ENCODE measurements around the gene PRODH2. TPM values are rescaled to one million over a fixed set of nuclear protein-coding genes. Genes with fewer than 3 reads are reported as not detected.

PRODH2 gene
- total RNA-seq, 1 experiment from 2014 or later, result not detected

DNA sequence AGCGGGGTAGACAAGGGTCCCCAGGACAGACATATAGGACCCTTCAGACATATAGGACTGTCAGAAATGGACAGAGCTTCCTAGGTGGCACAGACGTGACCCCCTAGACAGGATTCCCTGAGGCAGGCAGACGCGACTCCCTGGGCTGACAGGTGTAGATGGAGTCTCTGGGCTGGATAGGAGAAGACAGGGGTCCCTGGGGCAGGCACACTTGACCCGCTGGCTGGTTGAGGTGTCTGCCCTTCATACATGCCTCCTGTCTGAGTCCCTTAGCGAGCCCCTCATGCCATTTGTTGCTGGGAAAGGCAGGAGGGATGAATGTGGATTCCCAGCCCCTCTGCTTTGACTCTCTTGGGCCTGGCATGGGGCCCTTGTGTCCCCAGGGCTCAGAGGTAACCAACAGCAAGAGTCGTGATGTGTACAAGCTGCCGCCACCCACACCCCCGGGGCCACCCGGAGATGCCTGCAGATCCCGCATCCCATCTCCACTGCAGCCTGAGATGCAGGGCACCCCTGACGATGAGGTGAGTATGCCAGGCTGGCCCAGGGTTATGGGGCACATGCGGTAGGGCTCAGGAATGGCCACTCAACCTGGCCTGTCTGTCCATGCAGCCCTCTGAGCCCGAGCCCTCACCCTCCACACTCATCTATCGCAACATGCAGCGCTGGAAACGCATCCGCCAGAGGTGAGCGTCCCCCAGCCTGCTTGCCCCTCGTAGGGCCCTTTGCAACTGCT is 58.8 kb downstream of the PRODH2 start:
- Mint-ChIP-seq H3K27ac (no peak overlapping the region), H3K27me3 (ENCODE audit: low read depth) (peaks cover 23% of the 10 kb centered on the region), H3K4me3 (no peak overlapping the region), H3K4me1 (peaks cover 15% of the 10 kb centered on the region), H3K36me3 (no peaks in the 10 kb centered on the region), H3K9me3 (no peaks in the 10 kb centered on the region)
- ATAC-seq (no peak), DNase-seq (ENCODE audit: low spot score) (no peak)
- no peak for TF ChIP-seq NFE2L1 (CRISPR knock-in tag; IDR thresholded peaks at IDR 0.05)
- TF ChIP-seq, protein P1, sequence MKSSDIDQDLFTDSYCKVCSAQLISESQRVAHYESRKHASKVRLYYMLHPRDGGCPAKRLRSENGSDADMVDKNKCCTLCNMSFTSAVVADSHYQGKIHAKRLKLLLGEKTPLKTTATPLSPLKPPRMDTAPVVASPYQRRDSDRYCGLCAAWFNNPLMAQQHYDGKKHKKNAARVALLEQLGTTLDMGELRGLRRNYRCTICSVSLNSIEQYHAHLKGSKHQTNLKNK (CRISPR knock-in tag; IDR thresholded peaks at IDR 0.05), result no peak
- TF ChIP-seq, protein P2, sequence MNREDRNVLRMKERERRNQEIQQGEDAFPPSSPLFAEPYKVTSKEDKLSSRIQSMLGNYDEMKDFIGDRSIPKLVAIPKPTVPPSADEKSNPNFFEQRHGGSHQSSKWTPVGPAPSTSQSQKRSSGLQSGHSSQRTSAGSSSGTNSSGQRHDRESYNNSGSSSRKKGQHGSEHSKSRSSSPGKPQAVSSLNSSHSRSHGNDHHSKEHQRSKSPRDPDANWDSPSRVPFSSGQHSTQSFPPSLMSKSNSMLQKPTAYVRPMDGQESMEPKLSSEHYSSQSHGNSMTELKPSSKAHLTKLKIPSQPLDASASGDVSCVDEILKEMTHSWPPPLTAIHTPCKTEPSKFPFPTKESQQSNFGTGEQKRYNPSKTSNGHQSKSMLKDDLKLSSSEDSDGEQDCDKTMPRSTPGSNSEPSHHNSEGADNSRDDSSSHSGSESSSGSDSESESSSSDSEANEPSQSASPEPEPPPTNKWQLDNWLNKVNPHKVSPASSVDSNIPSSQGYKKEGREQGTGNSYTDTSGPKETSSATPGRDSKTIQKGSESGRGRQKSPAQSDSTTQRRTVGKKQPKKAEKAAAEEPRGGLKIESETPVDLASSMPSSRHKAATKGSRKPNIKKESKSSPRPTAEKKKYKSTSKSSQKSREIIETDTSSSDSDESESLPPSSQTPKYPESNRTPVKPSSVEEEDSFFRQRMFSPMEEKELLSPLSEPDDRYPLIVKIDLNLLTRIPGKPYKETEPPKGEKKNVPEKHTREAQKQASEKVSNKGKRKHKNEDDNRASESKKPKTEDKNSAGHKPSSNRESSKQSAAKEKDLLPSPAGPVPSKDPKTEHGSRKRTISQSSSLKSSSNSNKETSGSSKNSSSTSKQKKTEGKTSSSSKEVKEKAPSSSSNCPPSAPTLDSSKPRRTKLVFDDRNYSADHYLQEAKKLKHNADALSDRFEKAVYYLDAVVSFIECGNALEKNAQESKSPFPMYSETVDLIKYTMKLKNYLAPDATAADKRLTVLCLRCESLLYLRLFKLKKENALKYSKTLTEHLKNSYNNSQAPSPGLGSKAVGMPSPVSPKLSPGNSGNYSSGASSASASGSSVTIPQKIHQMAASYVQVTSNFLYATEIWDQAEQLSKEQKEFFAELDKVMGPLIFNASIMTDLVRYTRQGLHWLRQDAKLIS (CRISPR knock-in tag; IDR thresholded peaks at IDR 0.05; ENCODE audit: borderline replicate concordance), result no peak
- TF ChIP-seq, protein P3, sequence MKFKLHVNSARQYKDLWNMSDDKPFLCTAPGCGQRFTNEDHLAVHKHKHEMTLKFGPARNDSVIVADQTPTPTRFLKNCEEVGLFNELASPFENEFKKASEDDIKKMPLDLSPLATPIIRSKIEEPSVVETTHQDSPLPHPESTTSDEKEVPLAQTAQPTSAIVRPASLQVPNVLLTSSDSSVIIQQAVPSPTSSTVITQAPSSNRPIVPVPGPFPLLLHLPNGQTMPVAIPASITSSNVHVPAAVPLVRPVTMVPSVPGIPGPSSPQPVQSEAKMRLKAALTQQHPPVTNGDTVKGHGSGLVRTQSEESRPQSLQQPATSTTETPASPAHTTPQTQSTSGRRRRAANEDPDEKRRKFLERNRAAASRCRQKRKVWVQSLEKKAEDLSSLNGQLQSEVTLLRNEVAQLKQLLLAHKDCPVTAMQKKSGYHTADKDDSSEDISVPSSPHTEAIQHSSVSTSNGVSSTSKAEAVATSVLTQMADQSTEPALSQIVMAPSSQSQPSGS (CRISPR knock-in tag; IDR thresholded peaks at IDR 0.05; ENCODE audit: borderline replicate concordance, low read depth), result no peak
- no peak for TF ChIP-seq ZNF219 (CRISPR knock-in tag; IDR thresholded peaks at IDR 0.05; ENCODE audit: borderline replicate concordance)
- TF ChIP-seq JAZF1 (CRISPR knock-in tag; IDR thresholded peaks at IDR 0.05), result no peak
- TF ChIP-seq, protein P4, sequence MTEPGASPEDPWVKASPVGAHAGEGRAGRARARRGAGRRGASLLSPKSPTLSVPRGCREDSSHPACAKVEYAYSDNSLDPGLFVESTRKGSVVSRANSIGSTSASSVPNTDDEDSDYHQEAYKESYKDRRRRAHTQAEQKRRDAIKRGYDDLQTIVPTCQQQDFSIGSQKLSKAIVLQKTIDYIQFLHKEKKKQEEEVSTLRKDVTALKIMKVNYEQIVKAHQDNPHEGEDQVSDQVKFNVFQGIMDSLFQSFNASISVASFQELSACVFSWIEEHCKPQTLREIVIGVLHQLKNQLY (CRISPR knock-in tag; IDR thresholded peaks at IDR 0.05), result no peak
- TF ChIP-seq, protein P5, sequence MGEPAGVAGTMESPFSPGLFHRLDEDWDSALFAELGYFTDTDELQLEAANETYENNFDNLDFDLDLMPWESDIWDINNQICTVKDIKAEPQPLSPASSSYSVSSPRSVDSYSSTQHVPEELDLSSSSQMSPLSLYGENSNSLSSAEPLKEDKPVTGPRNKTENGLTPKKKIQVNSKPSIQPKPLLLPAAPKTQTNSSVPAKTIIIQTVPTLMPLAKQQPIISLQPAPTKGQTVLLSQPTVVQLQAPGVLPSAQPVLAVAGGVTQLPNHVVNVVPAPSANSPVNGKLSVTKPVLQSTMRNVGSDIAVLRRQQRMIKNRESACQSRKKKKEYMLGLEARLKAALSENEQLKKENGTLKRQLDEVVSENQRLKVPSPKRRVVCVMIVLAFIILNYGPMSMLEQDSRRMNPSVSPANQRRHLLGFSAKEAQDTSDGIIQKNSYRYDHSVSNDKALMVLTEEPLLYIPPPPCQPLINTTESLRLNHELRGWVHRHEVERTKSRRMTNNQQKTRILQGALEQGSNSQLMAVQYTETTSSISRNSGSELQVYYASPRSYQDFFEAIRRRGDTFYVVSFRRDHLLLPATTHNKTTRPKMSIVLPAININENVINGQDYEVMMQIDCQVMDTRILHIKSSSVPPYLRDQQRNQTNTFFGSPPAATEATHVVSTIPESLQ (CRISPR knock-in tag; IDR thresholded peaks at IDR 0.05), result no peak
- TF ChIP-seq NFYB (CRISPR knock-in tag; conservative IDR thresholded peaks at IDR 0.05; ENCODE audit: low read depth), result no peak
- TF ChIP-seq, protein P6, sequence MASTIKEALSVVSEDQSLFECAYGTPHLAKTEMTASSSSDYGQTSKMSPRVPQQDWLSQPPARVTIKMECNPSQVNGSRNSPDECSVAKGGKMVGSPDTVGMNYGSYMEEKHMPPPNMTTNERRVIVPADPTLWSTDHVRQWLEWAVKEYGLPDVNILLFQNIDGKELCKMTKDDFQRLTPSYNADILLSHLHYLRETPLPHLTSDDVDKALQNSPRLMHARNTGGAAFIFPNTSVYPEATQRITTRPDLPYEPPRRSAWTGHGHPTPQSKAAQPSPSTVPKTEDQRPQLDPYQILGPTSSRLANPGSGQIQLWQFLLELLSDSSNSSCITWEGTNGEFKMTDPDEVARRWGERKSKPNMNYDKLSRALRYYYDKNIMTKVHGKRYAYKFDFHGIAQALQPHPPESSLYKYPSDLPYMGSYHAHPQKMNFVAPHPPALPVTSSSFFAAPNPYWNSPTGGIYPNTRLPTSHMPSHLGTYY (CRISPR knock-in tag; IDR thresholded peaks at IDR 0.05), result no peak
- TF ChIP-seq ZNF263 (CRISPR knock-in tag; IDR thresholded peaks at IDR 0.05; ENCODE audit: low read depth), result no peak
- TF ChIP-seq, protein P7, sequence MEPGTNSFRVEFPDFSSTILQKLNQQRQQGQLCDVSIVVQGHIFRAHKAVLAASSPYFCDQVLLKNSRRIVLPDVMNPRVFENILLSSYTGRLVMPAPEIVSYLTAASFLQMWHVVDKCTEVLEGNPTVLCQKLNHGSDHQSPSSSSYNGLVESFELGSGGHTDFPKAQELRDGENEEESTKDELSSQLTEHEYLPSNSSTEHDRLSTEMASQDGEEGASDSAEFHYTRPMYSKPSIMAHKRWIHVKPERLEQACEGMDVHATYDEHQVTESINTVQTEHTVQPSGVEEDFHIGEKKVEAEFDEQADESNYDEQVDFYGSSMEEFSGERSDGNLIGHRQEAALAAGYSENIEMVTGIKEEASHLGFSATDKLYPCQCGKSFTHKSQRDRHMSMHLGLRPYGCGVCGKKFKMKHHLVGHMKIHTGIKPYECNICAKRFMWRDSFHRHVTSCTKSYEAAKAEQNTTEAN (CRISPR knock-in tag; IDR thresholded peaks at IDR 0.05), result no peak
- TF ChIP-seq, protein P8, sequence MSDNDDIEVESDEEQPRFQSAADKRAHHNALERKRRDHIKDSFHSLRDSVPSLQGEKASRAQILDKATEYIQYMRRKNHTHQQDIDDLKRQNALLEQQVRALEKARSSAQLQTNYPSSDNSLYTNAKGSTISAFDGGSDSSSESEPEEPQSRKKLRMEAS (CRISPR knock-in tag; IDR thresholded peaks at IDR 0.05), result no peak
- ChIA-PET POLR2A (no interaction called here), CTCF (no interaction called here)

All from WTC11 (cell line).